Measurements from ENCODE around the gene SHC3. TPM values are rescaled to one million over a fixed set of nuclear protein-coding genes. Genes with fewer than 3 reads are reported as not detected.

Gene SHC3
- total RNA-seq, 2 donors from 2014 or later = 0.02 TPM; not detected in 1

DNA sequence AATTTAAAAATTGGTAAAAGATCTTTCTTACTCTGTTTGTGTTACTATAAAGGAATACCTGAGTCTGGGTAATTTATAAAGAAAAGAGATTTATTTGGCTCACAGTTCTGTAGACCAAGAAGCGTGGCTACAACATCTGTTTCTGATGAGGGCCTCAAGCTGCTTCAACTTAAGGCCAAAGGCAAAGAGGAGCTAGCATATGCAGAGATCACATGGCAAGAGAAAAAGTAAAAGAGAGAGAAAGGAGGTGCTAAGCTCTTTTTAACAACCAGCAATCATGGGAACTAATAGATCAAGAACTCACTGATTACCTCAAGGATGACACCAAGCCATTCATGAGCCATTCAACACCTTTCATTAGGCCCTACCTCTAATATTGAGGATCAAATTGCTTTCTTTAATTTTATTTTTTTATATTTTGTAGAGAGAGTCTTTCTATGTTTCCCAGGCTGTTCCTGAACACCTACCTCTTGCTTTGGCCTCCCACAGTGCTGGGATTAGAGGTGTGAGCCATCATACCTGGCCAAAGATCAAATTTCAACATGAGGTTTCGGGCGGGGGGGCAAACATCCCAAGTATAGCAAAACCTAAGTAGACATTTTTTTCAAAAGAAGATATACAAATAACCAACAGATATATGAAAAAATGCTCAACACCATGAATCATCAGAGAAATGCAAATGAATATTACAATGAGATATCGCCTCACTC is 16.0 kb upstream of the SHC3 start:
- peaks cover 0 to 5% of the 10 kb centered on the region in 2 donors for H3K36me3 Mint-ChIP-seq
- H3K27ac Mint-ChIP-seq = no peak overlapping the region
- peaks cover 6 to 11% of the 10 kb centered on the region in 2 donors for H3K9me3 Mint-ChIP-seq
- ATAC-seq (no peak), DNase-seq (ENCODE audit: low spot score in 2 of 2) (no peak)

GRCh38 chr9:89191004-89191403 is 12.4 kb upstream of the SHC3 start:
- ATAC-seq (no peak), DNase-seq (ENCODE audit: low spot score in 2 of 2) (no peak)
- H3K36me3 Mint-ChIP-seq = peaks cover 0 to 5% of the 10 kb centered on the region in 2 donors
- peaks cover 0 to 4% of the 10 kb centered on the region in 2 donors for H3K9me3 Mint-ChIP-seq
- H3K27ac Mint-ChIP-seq = no peak overlapping the region

GRCh38 chr9:89189215-89189614 is 10.6 kb upstream of the SHC3 start:
- ATAC-seq = no peak
- Mint-ChIP-seq H3K36me3 (peaks cover 0 to 5% of the 10 kb centered on the region in 2 donors), H3K27ac (no peak overlapping the region), H3K9me3 (no peaks in the 10 kb centered on the region)
- no peak for DNase-seq (ENCODE audit: low spot score in 2 of 2)

GRCh38 chr9:89187950-89188349 is 9.3 kb upstream of the SHC3 start:
- no peak for ATAC-seq
- Mint-ChIP-seq H3K27ac (no peak overlapping the region), H3K36me3 (peaks cover 0 to 5% of the 10 kb centered on the region in 2 donors), H3K9me3 (no peaks in the 10 kb centered on the region)
- DNase-seq (ENCODE audit: low spot score in 2 of 2) = no peak

- Mint-ChIP-seq H3K36me3 (peaks cover 0 to 5% of the 10 kb centered on the region in 2 donors), H3K9me3 (no peaks in the 10 kb centered on the region), H3K27ac (no peak overlapping the region)
- no peak for ATAC-seq
- DNase-seq (ENCODE audit: low spot score in 2 of 2) = no peak
Observed at GRCh38 chr9:89187541-89187940, 8.9 kb upstream of the SHC3 start.

DNA sequence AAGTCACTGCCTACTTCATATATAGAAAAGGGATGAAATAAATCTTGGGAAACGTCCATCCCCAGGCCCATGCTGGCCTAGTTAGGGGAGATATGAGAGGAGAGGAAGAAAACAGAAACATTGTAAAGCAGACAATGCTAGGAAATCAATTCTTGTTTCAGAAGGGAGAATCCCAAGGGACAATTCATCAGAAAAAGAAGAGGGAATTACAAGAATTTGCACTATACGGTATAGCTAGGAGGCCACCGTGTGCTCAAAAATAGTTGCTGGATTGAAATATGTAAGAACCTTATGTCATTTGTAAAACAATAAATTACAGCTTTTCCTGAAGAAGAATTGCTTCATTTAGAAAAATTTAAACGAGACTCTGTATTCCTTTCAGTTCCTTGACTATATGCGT is 8.3 kb upstream of the SHC3 start:
- Mint-ChIP-seq H3K9me3 (no peaks in the 10 kb centered on the region), H3K27ac (no peak overlapping the region), H3K36me3 (peaks cover 0 to 5% of the 10 kb centered on the region in 2 donors)
- DNase-seq (ENCODE audit: low spot score in 2 of 2) = no peak
- ATAC-seq = no peak

DNA sequence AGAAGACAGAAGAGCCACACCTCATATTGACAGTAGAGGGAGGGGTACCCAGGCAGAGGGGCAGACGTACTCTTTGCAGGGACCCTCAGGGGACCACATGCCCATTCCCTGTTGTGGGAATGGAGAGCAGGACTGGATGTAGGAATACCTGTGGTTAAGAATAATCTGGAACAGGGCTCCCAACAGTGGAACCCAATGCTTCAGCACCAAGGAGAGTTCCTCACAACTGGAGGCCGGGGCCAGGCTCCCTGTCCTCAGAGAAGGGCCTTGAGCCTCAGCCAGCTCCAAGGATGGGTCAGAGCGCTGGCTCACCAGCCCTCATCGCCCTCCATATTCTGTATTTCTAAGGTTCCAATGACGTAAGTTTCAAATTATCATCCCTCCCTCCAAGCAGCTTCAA is 7.4 kb upstream of the SHC3 start:
- H3K27ac Mint-ChIP-seq = no peak overlapping the region
- no peak for ATAC-seq
- H3K36me3 Mint-ChIP-seq = no peaks in the 10 kb centered on the region
- no peak for DNase-seq (ENCODE audit: low spot score in 2 of 2)
- H3K9me3 Mint-ChIP-seq = no peaks in the 10 kb centered on the region

- Mint-ChIP-seq H3K27ac (no peak overlapping the region), H3K9me3 (no peaks in the 10 kb centered on the region), H3K36me3 (peaks cover 7% of the 10 kb centered on the region in 2 donors)
- no peak for ATAC-seq
- no peak for DNase-seq (ENCODE audit: low spot score in 2 of 2)
Observed at GRCh38 chr9:89183146-89183545, 4.5 kb upstream of the SHC3 start.

DNA sequence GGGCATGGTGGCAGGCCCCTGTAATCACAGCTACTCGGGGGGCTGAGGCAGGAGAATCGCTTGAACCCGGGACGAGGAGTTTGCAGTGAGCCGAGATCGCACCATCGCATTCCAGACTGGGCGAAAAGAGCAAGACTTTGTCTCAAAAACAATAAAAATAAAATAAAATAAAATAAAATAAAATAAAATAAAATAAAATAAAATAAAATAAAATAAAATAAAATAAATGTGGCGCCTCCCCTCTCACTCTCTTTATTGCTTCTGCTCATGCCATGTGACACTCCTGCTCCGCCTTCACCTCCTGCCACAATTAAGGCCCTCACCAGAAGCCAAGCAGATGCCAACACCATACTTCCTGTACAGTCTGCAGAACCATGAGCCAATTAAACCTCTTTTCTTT is 3.8 kb upstream of the SHC3 start:
- Mint-ChIP-seq H3K9me3 (no peaks in the 10 kb centered on the region), H3K36me3 (peaks cover 7% of the 10 kb centered on the region in 2 donors), H3K27ac (no peak overlapping the region)
- ATAC-seq = no peak
- no peak for DNase-seq (ENCODE audit: low spot score in 2 of 2)

DNA sequence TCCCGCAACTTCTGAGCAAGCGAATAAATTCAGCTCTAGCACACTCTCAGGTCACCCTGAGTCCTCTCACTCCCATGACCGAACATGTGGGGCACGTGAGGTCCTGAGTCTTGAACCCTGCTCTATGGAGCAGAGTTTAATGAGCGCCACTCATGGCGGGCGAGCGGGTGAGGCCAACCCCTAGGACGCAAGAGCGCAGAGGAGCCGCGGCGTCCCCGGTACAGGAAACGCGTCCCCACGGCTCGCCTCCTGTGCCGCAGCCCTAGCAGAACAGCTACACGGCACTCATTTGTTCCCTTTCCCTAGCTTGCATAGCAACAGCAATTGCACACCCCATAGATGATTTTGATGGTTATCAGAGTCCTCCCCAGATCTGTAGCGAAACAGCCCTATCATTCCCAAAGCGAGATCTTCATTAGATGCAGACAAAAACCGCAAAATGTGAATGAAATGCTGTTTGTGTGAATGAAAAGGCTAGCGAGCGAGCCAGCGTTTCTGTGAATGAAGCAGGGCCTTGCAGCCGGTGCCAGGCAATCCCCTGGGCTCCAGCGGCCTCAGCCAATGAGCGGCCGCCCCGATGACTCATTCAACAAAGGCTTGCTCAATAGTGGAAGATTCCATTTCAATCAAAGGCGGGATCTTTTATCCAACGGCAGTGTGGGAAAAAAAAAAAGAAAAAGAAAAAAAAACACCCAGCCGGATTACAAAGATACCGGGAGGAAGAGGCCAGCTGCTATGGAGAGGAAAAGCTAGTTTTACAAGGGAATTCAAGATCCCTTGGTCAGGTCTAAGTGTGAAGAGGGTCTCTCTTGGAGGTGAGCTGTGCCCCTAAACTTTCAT is 1.5 kb upstream of the SHC3 start:
- ATAC-seq (peak; percentile 89 to 91), DNase-seq (ENCODE audit: low spot score in 2 of 2) (peak; percentile 60 to 68)
- H3K36me3 Mint-ChIP-seq = peaks cover 7% of the 10 kb centered on the region in 2 donors
- H3K27ac Mint-ChIP-seq = no peak overlapping the region
- H3K9me3 Mint-ChIP-seq = no peaks in the 10 kb centered on the region

GRCh38 chr9:89179540-89179894 is 899 bp upstream of the SHC3 start:
- DNase-seq (ENCODE audit: low spot score in 2 of 2) (no peak), ATAC-seq (no peak)
- Mint-ChIP-seq H3K27ac (no peak overlapping the region), H3K36me3 (peaks cover 7% of the 10 kb centered on the region in 2 donors), H3K9me3 (no peaks in the 10 kb centered on the region)

GRCh38 chr9:89178830-89179539 is 367 bp upstream of the SHC3 start:
- H3K9me3 Mint-ChIP-seq = no peaks in the 10 kb centered on the region
- DNase-seq (ENCODE audit: low spot score in 2 of 2) (no peak), ATAC-seq (no peak)
- peaks cover 7% of the 10 kb centered on the region in 2 donors for H3K36me3 Mint-ChIP-seq
- H3K27ac Mint-ChIP-seq = no peak overlapping the region

DNA sequence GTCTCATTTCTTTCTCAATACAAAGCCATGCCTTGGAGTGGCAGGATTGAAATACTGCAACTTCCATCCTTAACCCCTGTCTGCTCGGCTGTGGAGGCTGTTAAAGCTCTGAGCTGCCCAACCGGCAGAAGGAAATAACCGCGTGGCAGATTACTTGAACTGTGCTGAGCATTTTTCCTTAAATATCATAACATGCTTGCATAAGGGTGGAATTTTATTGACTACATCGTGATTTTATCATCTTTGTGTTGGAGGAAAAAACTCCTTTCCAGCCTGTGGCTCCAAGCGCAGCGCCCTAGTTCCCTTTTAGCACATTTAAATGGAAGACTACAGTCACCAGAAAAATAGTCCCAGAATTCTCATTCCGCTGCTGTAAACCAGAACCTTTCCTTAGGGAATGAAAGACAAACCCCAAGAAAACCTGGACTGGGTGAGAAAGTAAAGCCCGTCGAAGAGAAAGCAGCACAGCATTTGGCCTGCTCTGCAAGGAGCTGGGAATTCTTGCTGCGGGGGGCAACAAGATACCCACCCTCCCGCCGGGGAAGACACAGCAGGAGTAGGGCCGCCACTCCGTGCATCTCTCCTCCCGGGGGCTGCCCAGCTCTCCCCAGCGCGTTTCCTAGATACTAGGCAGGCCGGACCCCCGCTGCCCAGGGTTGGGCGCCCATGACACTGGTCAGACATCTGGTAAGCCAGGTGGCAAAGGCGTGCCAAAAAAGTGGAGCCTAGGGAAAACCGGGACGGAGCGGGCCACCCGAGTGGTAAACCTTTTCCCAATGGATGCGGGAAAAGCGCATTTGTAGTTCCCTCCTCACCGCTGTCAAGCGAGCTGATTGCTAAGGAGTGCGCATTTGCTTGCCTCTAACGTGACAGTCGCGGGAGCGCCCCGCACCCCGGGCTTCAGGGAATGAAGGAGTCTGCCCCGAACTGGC is 1.3 kb downstream of the SHC3 start:
- no peaks in the 10 kb centered on the region for H3K9me3 Mint-ChIP-seq
- no peak overlapping the region for H3K27ac Mint-ChIP-seq
- no peak for DNase-seq (ENCODE audit: low spot score in 2 of 2)
- ATAC-seq = no peak
- H3K36me3 Mint-ChIP-seq = peaks cover 7% of the 10 kb centered on the region in 2 donors

DNA sequence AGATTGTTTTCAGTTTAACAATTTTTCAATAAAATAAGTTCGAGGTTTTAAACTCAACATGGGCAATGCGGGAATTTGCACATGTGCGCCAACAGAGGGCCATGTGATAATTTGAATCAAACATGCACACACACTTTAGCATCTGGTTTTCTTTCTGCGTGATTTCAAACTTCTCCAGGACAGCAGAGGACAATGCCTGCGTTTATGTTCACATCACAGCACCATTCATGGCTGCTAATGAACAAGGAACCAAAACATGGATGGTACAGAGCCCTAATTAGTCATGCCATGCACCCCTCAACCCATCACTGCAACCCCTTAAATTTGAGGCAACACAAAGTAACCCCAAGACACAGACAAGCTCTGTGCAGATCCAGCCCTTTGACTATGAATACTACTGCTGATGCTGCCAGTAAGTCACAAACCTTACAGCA is 2.8 kb downstream of the SHC3 start:
- DNase-seq (ENCODE audit: low spot score in 2 of 2) (no peak), ATAC-seq (no peak)
- Mint-ChIP-seq H3K36me3 (peaks cover 7% of the 10 kb centered on the region in 2 donors), H3K27ac (no peak overlapping the region), H3K9me3 (no peaks in the 10 kb centered on the region)

GRCh38 chr9:89174291-89174690 is 4.3 kb downstream of the SHC3 start:
- Mint-ChIP-seq H3K9me3 (no peaks in the 10 kb centered on the region), H3K27ac (no peak overlapping the region)

GRCh38 chr9:89173072-89173471 is 5.5 kb downstream of the SHC3 start:
- ATAC-seq (no peak), DNase-seq (ENCODE audit: low spot score in 2 of 2) (no peak)
- no peaks in the 10 kb centered on the region for H3K36me3 Mint-ChIP-seq
- H3K9me3 Mint-ChIP-seq = no peaks in the 10 kb centered on the region
- H3K27ac Mint-ChIP-seq = no peak overlapping the region

More at GRCh38 chr9:89174291-89174690, 4.3 kb downstream of the SHC3 start:
- H3K36me3 Mint-ChIP-seq = peaks cover 7% of the 10 kb centered on the region in 2 donors
- no peak for ATAC-seq
- no peak for DNase-seq (ENCODE audit: low spot score in 2 of 2)

All from activated naive CD4-positive, alpha-beta T cell treated with anti-CD3 and anti-CD28 coated beads, Interleukin-2, amount 50 U/mL, for 72 hours (primary cell).